Choroid plexus epithelial cell (primary cell): ENCODE data around the gene ZNF778.
A peak's percentile ranks its signal among the peaks of the same experiment; 100 is the strongest.

ENCODE experiments used
- DNase-seq: peaks from one replicate; pipeline ENCODE4 v3.0.0-alpha.2; 2010; ENCODE audit warnings: low read depth
- H3K4me3 ChIP-seq: 2 replicates; pipeline ENCODE4 v1.5.1; 2011; ENCODE audit warnings: low read depth, mild to moderate bottlenecking, control low read depth, low read length, moderate library complexity
- CTCF ChIP-seq: conservative IDR thresholded peaks from 2 replicates; pipeline ENCODE4 v1.5.1; 2011; ENCODE audit warnings: low read depth, mild to moderate bottlenecking, control low read depth, inconsistent platforms, low read length, moderate library complexity

Gene ZNF778

GRCh38 chr16:89217138-89217387 lies 440 bp upstream of the ZNF778 start:
- no peak for DNase-seq
- no peak for TF ChIP-seq CTCF
- peak overlapping the region; percentile 97 for H3K4me3 ChIP-seq

GRCh38 chr16:89219365-89219764 lies 1.9 kb downstream of the ZNF778 start:
- no peak for DNase-seq
- no peak overlapping the region for H3K4me3 ChIP-seq
- no peak for TF ChIP-seq CTCF

- TF ChIP-seq CTCF = no peak
- H3K4me3 ChIP-seq = no peak overlapping the region
Measured at GRCh38 chr16:89221604-89222003, 4.1 kb downstream of the ZNF778 start.

GRCh38 chr16:89222931-89223330 lies 5.4 kb downstream of the ZNF778 start:
- no peak for DNase-seq
- H3K4me3 ChIP-seq = no peak overlapping the region
- no peak for TF ChIP-seq CTCF

More at GRCh38 chr16:89221604-89222003, 4.1 kb downstream of the ZNF778 start:
- DNase-seq = no peak

- no peak overlapping the region for H3K4me3 ChIP-seq
- no peak for TF ChIP-seq CTCF
- DNase-seq = no peak
Measured at GRCh38 chr16:89224665-89225064, 7.2 kb downstream of the ZNF778 start.

GRCh38 chr16:89230255-89230654 lies 12.8 kb downstream of the ZNF778 start:
- DNase-seq = no peak
- no peak overlapping the region for H3K4me3 ChIP-seq
- no peak for TF ChIP-seq CTCF

- no peak for TF ChIP-seq CTCF
- DNase-seq = no peak
Measured at GRCh38 chr16:89232107-89232506, 14.6 kb downstream of the ZNF778 start.

More at GRCh38 chr16:89232107-89232506, 14.6 kb downstream of the ZNF778 start:
- H3K4me3 ChIP-seq = no peak overlapping the region
